HepG2 (cell line): ENCODE measurements around the gene NDUFB7. TPM values are rescaled to one million over a fixed set of nuclear protein-coding genes. Genes with fewer than 3 reads are reported as not detected.

ENCODE experiments used
- ATM ChIP-seq: fragments of 450-650 bp; IDR thresholded peaks from 2 replicates; pipeline ENCODE4 v1.7.1; 2017; ENCODE audit warnings: mild to moderate bottlenecking, borderline replicate concordance
- EED ChIP-seq: sonication (generic); formaldehyde crosslinking; IDR thresholded peaks from 2 replicates; pipeline ENCODE4 v1.5.0; 2020; ENCODE audit warnings: mild to moderate bottlenecking, missing genetic modification reagents
- FOXJ3 ChIP-seq: sonication (generic); formaldehyde crosslinking; IDR thresholded peaks from 2 replicates; pipeline ENCODE4 v1.4.0; 2020; ENCODE audit warnings: missing genetic modification reagents, mild to moderate bottlenecking, borderline replicate concordance
- HOXA7 ChIP-seq: sonication (generic); formaldehyde crosslinking; IDR thresholded peaks from 2 replicates; pipeline ENCODE4 v1.8.1; 2022; ENCODE audit warnings: mild to moderate bottlenecking, missing genetic modification reagents, moderate library complexity
- KIAA2018 ChIP-seq: sonication (generic); formaldehyde crosslinking; IDR thresholded peaks from 2 replicates; pipeline ENCODE4 v1.5.0; 2020; ENCODE audit warnings: mild to moderate bottlenecking, missing genetic modification reagents, borderline replicate concordance
- MTF1 ChIP-seq: sonication (generic); formaldehyde crosslinking; IDR thresholded peaks from 2 replicates; pipeline ENCODE4 v1.5.0; 2020; ENCODE audit warnings: missing genetic modification reagents
- NFIC ChIP-seq: IDR thresholded peaks from 2 replicates; pipeline ENCODE4 v1.6.1; 2012; ENCODE audit warnings: mild to moderate bottlenecking, low read length, inconsistent platforms
- NONO ChIP-seq, 2 experiments: fragments of 450-650 bp in 1 of 2; sonication (generic) in 1 of 2; formaldehyde crosslinking in 1 of 2; IDR thresholded peaks in 1 of 2; conservative IDR thresholded peaks in 1 of 2; 2 replicates each; pipeline versions ENCODE4 v1.6.1 to v1.8.0; 2017 to 2022; ENCODE audit warnings: mild to moderate bottlenecking in 1 of 2, missing genetic modification reagents in 1 of 2, moderate library complexity in 1 of 2
- SETDB1 ChIP-seq: sonication (generic); formaldehyde crosslinking; IDR thresholded peaks from 2 replicates; pipeline ENCODE4 v1.5.1; 2020; ENCODE audit warnings: missing genetic modification reagents, mild to moderate bottlenecking, borderline replicate concordance
- SMYD3 ChIP-seq: sonication (generic); formaldehyde crosslinking; IDR thresholded peaks from 2 replicates; pipeline ENCODE4 v1.8.1; 2023; ENCODE audit warnings: mild to moderate bottlenecking, missing genetic modification reagents
- SNAI1 ChIP-seq: sonication (generic); formaldehyde crosslinking; IDR thresholded peaks from 2 replicates; pipeline ENCODE4 v1.5.0; 2020; ENCODE audit warnings: mild to moderate bottlenecking, missing genetic modification reagents, borderline replicate concordance
- SNRNP70 ChIP-seq: fragments of 200-400 bp; formaldehyde crosslinking; IDR thresholded peaks from 2 replicates; pipeline ENCODE4 v1.6.1; 2017; ENCODE audit warnings: mild to moderate bottlenecking, low read depth, low read length, moderate library complexity
- SRF ChIP-seq: IDR thresholded peaks from 2 replicates; pipeline ENCODE4 v1.6.1; 2011; ENCODE audit warnings: mild to moderate bottlenecking, low read depth, low read length, moderate library complexity
- THAP9 ChIP-seq: sonication (generic); formaldehyde crosslinking; IDR thresholded peaks from 2 replicates; pipeline ENCODE4; 2020; ENCODE audit warnings: missing genetic modification reagents, mild to moderate bottlenecking, borderline replicate concordance
- ZKSCAN1 ChIP-seq: fragments of 150-350 bp; IDR thresholded peaks from 2 replicates; pipeline ENCODE4 v1.6.1; 2014; ENCODE audit warnings: low read length
- ZNF260 ChIP-seq: sonication (generic); formaldehyde crosslinking; IDR thresholded peaks from 2 replicates; pipeline ENCODE4 v1.4.0; 2020; ENCODE audit warnings: missing genetic modification reagents, low read depth, mild to moderate bottlenecking, borderline replicate concordance
- ZNF382 ChIP-seq: sonication (generic); formaldehyde crosslinking; IDR thresholded peaks from 2 replicates; pipeline ENCODE4 v1.5.0; 2020; ENCODE audit warnings: missing genetic modification reagents, mild to moderate bottlenecking, borderline replicate concordance
- ZNF441 ChIP-seq: sonication (generic); formaldehyde crosslinking; IDR thresholded peaks from 2 replicates; pipeline ENCODE4 v1.7.0; 2021; ENCODE audit warnings: missing genetic modification reagents, borderline replicate concordance
- polyA plus RNA-seq, 8 experiments: library from polyadenylated mRNA; depleted of rRNA in 3 of 8; stranded (reverse) in 7 of 8; unstranded in 1 of 8; fragments of >200 nt; fragmentation: Illumina TruSeq in 4 of 8; extraction: Trizol in 4 of 8; gene quantifications; 2 replicates each; pipeline versions ENCODE4 v1.2.1 to v1.2.3, GENCODE V29; 2011 to 2016; ENCODE audit warnings: low read depth in 4 of 8, missing spikeins in 1 of 8, mixed read lengths in 1 of 8; ENCODE audit not compliant: insufficient read depth in 1 of 8
- total RNA-seq, 5 experiments: library from RNA; depleted of rRNA; stranded (reverse); fragments of >200 nt; fragmentation: Illumina TruSeq; extraction: Trizol; gene quantifications; 2 replicates each; pipeline ENCODE4 v1.2.3, GENCODE V29; 2016; ENCODE audit warnings: low read depth in 1 of 5

Gene NDUFB7
- total and polyA plus RNA-seq, 2 of the 13 experiments (the other 11 are each of a cell fraction or from before 2014, with no cell fraction given) = 156 to 198 TPM

DNA sequence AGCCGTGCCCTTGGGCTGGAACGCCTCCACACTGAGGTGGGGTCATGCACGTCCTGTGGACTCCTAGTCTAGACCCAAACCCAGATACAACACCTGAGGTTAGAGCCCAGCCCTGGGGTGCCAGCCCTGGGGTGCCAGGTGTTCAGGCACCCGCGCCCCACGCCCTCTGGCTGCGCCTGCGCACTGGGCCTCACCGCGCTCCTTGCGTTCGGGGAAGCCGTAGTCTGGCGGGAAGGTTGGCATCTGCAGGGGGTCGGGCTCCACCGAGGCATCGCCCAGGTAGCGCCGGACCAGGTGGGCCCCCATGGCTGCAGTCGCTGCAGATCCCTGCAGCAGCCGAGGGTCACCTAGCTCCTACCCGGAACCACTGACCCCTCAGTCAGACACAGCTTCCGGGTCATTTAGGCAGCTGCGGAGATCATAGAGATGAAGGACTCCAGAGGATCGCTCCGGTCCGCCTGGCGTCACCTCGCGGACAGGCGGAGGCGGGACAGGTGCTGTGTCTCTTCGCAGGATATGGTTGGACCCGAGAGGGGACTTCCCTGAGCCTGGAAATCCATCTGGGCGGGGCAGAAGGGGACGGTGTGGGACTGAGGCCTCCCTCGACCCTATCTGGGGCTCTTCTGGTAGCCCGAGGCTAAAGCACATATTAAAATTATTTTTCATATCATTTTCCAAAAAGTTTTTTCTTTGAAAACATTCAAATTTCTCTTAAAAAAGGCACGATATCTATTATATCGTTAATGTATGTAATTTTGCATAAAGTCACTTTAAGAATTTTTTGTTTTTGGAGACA is at the start of gene NDUFB7 (continued):
- no peak for TF ChIP-seq SNRNP70
- TF ChIP-seq ZKSCAN1 = no peak
- no peak for TF ChIP-seq ATM
- no peak for TF ChIP-seq KIAA2018 (CRISPR knock-in tag)
- no peak for TF ChIP-seq SETDB1 (CRISPR knock-in tag)
- no peak for TF ChIP-seq SNAI1 (CRISPR knock-in tag)
- no peak for TF ChIP-seq ZNF260 (CRISPR knock-in tag)
- TF ChIP-seq MTF1 (CRISPR knock-in tag) = no peak
- TF ChIP-seq FOXJ3 (CRISPR knock-in tag) = 0 out of 2 replicates have a peak, but pooled peaks have one; percentile 32
- peak; percentile 27; the same call in 1 of the 2 replicates for TF ChIP-seq ZNF441 (CRISPR knock-in tag)
- TF ChIP-seq SRF = no peak
- TF ChIP-seq THAP9 (CRISPR knock-in tag) = peak; percentile 90; the same call in 1 of the 2 replicates
- TF ChIP-seq NONO (IDR thresholded peaks at IDR 0.05) = no peak
- peak; percentile 94 for TF ChIP-seq NONO (CRISPR knock-in tag; conservative IDR thresholded peaks at IDR 0.05)
- no peak for TF ChIP-seq SMYD3 (CRISPR knock-in tag)
- no peak for TF ChIP-seq ZNF382 (CRISPR knock-in tag)
- TF ChIP-seq NFIC = no peak
- no peak for TF ChIP-seq HOXA7 (CRISPR knock-in tag)
- no peak for TF ChIP-seq EED (CRISPR knock-in tag)
